ENCODE measurements around the gene MARK3.

MARK3 gene

DNA sequence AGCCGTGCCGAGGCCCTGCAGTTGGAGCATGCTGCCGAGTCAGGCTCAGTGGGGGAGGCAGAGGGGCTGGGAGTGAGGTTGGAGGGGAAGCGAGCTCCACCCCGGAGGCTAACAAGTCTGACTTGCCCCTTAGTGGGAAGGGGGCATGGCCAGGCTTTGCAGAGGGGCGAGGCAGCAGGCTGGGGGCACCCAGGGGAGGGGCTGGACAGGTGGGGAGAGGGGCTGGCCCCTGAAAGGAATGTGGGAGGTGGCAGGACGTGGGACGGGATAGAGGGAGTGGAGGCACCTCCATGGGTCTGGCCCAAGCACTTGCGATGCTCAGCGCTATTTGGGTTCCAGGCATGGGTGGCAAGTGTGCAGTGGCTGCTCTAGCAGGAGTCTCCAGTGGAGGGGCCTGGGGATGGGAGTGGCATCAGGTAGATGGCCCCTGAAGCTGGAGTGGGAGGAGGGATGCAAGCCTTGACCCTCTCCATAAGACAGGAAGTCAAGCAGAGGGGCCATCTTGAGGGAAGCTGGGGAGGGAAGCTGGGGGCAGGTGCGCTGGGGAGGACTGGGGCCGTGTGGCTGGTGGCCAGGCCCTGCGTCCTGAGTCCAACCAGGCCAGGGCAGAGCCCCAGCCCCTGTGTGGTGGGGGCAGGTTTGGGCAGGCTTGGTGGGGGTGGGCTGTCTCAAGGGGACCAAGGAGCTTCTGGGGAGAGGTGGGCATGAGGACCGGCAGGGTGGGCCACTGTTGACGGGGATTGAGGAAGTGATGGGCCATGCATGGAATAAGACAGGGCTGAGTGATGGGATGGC lies 146.4 kb downstream of the MARK3 start:
- Histone ChIP-seq H3K9ac (ENCODE audit: low read length) (no peak overlapping the region), H3K27me3 (ENCODE audit: control insufficient read depth, insufficient read depth, low read length) (no peaks in the 10 kb centered on the region), H3K4me3 (ENCODE audit: low read length) (no peak overlapping the region), H3K9me3 (ENCODE audit: control insufficient read depth, low read length) (no peaks in the 10 kb centered on the region), H3K36me3 (ENCODE audit: control insufficient read depth, insufficient read depth, low read length) (no peaks in the 10 kb centered on the region), H3K4me1 (ENCODE audit: control insufficient read depth, insufficient read depth, low read length) (peaks cover 21% of the 10 kb centered on the region)

DNA sequence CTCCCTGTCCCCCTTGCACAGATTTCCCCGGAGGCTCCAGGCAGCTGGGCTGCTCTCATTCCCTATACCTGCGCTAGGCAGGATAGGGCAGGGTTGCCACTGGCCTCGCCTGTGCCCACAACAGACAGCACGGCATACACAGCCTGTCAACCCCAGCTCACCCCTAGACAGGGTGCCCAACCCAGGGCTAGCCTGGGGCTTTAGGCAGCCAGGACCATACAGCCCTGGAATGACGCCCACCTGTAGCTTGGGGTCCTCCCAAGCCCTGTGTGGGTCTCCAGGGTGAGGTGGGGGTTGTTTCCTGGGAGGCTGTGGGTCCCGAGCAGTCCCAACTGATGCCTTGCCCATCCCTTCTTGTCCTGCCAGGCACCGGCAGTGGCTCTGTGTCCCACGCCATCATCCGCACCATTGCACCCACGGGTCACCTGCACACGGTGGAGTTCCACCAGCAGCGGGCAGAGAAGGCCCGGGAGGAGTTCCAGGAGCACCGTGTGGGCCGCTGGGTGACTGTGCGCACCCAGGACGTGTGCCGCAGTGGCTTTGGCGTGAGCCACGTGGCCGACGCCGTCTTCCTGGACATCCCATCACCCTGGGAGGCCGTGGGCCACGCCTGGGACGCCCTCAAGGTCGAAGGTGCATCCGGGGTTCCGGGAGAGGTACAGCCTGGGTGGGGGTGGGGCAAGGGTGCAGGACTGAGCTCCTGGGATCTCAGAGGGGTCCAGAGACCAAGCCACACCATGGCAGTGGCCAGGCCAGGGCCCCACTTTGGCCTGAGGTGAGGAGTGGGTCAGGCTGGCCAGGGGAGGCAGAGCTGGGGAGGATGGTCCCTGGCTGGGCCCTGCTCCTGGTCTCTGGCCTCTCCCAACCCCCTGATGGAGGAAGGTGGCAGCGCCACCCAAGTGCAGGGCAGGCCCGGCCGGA lies 147.3 kb downstream of the MARK3 start:
- no peaks in the 10 kb centered on the region for H3K36me3 ChIP-seq (ENCODE audit: control insufficient read depth, insufficient read depth, low read length)
- H3K4me3 ChIP-seq (ENCODE audit: low read length): no peak overlapping the region
- H3K9ac ChIP-seq (ENCODE audit: low read length): no peak overlapping the region
- no peaks in the 10 kb centered on the region for H3K9me3 ChIP-seq (ENCODE audit: control insufficient read depth, low read length)
- H3K27me3 ChIP-seq (ENCODE audit: control insufficient read depth, insufficient read depth, low read length): no peaks in the 10 kb centered on the region
- H3K4me1 ChIP-seq (ENCODE audit: control insufficient read depth, insufficient read depth, low read length): peaks cover 21% of the 10 kb centered on the region

DNA sequence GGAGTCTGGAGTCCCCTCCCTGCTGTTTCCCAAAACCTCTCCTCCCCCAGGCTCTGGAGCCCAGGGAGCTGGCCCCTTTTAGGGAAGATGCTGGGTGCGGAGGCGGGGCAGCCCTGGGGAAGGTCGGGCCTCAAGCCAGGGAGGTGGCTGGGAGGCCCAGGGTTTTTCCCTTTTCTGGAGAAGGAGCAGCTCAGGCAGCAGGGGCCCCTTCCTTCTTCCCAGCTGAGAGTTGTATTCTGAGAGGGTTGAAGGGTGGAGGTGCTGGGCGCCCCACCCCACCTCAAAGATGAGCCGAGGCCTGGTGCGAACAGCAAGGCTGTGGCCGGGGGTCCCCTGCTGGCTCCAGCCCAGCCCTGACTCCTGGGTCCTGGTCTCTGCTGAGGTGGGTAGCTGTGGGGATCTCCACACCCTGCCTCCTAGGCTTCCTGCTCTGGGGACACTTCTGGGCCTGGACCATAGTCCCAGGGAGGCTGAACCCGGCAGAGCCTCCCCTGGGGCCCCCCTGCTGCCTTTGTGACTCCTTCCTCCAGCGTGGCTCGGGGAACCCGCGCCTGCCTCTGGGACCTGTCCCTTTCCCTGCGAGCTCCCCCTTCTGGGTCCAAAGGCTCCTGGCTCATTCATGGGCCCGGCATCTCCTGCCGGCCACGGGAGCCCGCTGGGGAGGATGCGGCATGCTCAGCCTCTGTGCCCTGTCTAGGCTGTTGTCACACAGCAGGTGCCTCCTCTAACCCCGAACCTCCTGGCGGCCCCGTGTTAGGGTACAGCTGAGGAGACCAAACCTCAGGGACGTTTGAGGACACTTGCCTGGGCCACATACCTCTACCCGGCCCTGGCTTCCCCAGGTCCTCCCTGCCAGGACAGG lies 148.2 kb downstream of the MARK3 start:
- Histone ChIP-seq H3K27me3 (ENCODE audit: control insufficient read depth, insufficient read depth, low read length) (peaks cover 4% of the 10 kb centered on the region), H3K4me3 (ENCODE audit: low read length) (no peak overlapping the region), H3K36me3 (ENCODE audit: control insufficient read depth, insufficient read depth, low read length) (no peaks in the 10 kb centered on the region), H3K9ac (ENCODE audit: low read length) (no peak overlapping the region), H3K9me3 (ENCODE audit: control insufficient read depth, low read length) (no peaks in the 10 kb centered on the region), H3K4me1 (ENCODE audit: control insufficient read depth, insufficient read depth, low read length) (peaks cover 20% of the 10 kb centered on the region)

DNA sequence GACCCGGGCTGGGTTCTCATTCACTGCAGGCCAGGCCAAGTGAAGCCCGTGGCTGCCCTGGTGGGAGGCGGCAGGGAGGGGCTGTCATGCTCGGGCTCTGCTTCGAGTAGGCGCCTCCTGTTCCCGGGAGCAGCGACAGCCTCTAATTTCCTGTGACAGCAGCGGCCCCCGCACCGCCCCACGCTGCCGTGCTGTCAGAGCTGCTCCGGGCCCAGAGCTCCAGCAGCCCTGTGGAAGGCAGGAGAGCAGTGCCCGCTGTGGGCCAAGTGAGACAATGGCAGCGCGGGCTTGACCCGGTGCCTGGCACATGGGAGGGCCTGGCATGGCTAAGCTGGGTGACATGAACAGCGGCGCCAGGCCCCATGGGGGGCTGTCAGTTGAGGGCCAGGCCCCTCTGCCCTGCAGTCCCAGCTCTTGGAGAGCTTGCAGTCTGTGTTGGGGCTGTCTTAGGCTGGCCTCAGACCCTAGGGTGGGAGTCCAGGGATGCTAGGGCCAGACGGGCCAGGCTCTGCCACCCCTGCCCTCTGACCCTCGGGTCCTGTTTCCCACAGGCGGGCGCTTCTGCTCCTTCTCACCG lies 148.9 kb downstream of the MARK3 start:
- H3K4me3 ChIP-seq (ENCODE audit: low read length): no peak overlapping the region

DNA sequence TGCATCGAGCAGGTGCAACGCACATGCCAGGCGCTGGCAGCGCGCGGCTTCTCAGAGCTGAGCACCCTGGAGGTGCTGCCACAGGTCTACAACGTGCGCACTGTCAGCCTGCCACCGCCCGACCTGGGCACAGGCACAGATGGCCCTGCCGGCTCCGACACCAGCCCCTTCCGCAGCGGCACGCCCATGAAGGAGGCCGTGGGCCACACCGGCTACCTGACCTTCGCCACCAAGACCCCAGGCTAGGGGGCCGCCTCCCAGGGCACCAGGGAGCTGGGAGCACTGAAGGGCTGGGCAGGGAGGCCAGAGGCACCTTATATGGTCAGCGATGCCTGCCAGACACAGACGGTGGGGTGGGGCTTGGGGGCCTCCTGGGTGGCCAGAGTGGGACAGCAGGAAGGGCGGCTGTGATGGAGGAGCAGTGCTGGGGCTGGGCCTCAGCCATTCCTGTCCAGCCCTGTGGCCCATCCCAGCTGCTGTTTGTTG lies 149.4 kb downstream of the MARK3 start:
- Histone ChIP-seq H3K27me3 (ENCODE audit: control insufficient read depth, insufficient read depth, low read length) (peaks cover 16% of the 10 kb centered on the region), H3K4me1 (ENCODE audit: control insufficient read depth, insufficient read depth, low read length) (peaks cover 29% of the 10 kb centered on the region), H3K4me3 (ENCODE audit: low read length) (no peak overlapping the region), H3K36me3 (ENCODE audit: control insufficient read depth, insufficient read depth, low read length) (no peaks in the 10 kb centered on the region), H3K9me3 (ENCODE audit: control insufficient read depth, low read length) (no peaks in the 10 kb centered on the region), H3K9ac (ENCODE audit: low read length) (no peak overlapping the region)

More for the DNA sequence above, 148.9 kb downstream of the MARK3 start:
- H3K9ac ChIP-seq (ENCODE audit: low read length): no peak overlapping the region
- H3K9me3 ChIP-seq (ENCODE audit: control insufficient read depth, low read length): no peaks in the 10 kb centered on the region
- peaks cover 24% of the 10 kb centered on the region for H3K4me1 ChIP-seq (ENCODE audit: control insufficient read depth, insufficient read depth, low read length)
- peaks cover 11% of the 10 kb centered on the region for H3K27me3 ChIP-seq (ENCODE audit: control insufficient read depth, insufficient read depth, low read length)
- no peaks in the 10 kb centered on the region for H3K36me3 ChIP-seq (ENCODE audit: control insufficient read depth, insufficient read depth, low read length)

DNA sequence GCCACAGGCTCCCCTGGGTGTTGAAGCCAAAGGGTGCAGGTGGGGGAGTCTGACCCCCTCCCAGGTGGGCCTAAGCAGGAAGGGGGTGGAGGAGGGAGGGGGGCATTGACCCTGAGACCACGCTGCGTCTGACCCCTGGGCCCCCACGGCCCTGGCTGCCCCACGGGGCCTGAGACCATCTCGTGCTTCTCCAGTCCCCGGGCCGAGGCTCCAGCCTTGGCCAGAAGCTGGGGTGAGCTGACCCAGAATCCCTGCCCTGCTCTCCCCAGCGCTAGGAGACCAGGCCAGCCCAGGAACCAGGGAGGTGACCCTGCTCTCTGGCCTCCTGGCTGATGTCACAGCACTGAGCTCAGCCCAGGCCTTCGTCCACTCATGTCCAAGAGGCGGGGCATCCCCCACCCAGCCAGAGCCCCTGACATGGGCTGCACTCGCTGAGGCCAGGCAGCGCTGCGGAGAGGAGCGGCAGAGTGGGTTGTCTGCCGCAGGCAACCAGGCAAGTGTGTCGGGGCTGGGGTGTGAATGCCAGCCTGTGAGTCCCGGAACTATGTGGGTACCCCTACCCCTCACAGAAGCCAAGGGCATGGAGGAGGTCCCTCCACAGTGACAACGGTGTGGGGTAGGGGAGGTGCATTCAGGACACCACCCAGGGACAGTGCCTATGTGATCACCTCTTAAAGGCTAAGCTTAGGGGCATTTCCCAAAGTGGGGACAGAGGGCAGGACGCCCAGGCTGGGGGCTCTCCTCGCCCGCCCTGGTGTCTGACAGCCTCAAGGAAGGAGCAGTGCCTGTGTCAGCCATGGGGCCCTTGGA lies 150.1 kb downstream of the MARK3 start:
- H3K9ac ChIP-seq (ENCODE audit: low read length): no peak overlapping the region
- H3K9me3 ChIP-seq (ENCODE audit: control insufficient read depth, low read length): no peaks in the 10 kb centered on the region
- H3K4me3 ChIP-seq (ENCODE audit: low read length): no peak overlapping the region
- H3K36me3 ChIP-seq (ENCODE audit: control insufficient read depth, insufficient read depth, low read length): no peaks in the 10 kb centered on the region
- H3K4me1 ChIP-seq (ENCODE audit: control insufficient read depth, insufficient read depth, low read length): peaks cover 27% of the 10 kb centered on the region
- peaks cover 16% of the 10 kb centered on the region for H3K27me3 ChIP-seq (ENCODE audit: control insufficient read depth, insufficient read depth, low read length)

DNA sequence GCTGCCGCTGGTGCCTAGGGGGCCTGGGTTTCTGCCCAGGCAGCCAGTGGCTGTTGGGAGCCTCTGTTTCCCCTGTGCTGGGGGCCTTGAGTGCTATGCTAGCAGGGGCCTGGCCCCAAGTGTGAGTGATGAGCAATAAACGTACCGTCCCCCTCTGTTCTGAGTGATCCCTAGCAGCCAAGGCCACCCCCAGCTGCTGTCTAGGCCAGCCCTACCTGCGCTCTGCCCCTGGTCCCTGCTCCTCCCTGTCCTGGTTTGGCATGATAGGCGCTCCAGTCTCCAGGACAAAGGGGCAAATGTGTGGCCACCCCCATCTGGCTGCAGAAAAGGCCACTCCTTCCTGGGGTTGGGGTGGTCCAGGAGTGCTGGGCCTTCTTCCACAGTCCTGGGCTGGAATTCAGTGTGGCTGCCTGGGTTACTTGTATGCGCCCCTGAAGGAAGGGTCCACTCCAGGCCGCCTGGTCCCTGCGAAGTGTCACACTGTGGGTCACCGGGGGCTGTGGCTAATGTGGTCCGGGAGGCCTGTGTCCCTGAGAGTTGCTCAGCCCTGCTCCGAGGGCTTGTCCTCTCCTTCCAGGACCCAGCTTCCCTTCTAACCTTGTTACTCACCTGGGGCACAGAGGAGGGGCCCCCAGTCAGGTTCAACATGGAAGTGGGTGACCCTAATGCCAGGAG lies 150.8 kb downstream of the MARK3 start:
- H3K27me3 ChIP-seq (ENCODE audit: control insufficient read depth, insufficient read depth, low read length): peaks cover 16% of the 10 kb centered on the region
- peaks cover 33% of the 10 kb centered on the region for H3K4me1 ChIP-seq (ENCODE audit: control insufficient read depth, insufficient read depth, low read length)
- no peak overlapping the region for H3K4me3 ChIP-seq (ENCODE audit: low read length)
- H3K9ac ChIP-seq (ENCODE audit: low read length): no peak overlapping the region
- H3K36me3 ChIP-seq (ENCODE audit: control insufficient read depth, insufficient read depth, low read length): no peaks in the 10 kb centered on the region
- H3K9me3 ChIP-seq (ENCODE audit: control insufficient read depth, low read length): no peaks in the 10 kb centered on the region

DNA sequence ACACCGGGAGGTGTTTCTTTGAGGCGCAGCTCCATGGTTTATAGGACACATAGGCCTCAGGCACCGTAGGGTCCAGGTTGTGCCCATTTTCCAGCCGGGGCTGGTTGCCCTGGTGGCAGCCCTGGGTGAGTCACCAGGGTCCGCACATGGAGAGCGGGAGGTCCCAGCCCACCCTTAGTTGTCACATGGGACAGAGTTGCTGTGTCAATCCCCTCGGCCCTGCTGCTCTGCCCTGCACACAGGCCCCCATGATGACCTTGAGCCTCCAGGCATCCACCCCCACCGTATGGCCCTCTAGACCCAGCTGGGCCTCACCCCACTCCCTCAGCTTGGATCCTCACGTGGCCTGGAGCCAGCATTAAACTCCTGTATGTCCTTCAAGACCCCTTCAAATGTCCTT lies 151.5 kb downstream of the MARK3 start:
- Histone ChIP-seq H3K4me3 (ENCODE audit: low read length) (no peak overlapping the region), H3K9me3 (ENCODE audit: control insufficient read depth, low read length) (no peaks in the 10 kb centered on the region), H3K27me3 (ENCODE audit: control insufficient read depth, insufficient read depth, low read length) (peaks cover 16% of the 10 kb centered on the region), H3K9ac (ENCODE audit: low read length) (no peak overlapping the region), H3K36me3 (ENCODE audit: control insufficient read depth, insufficient read depth, low read length) (no peaks in the 10 kb centered on the region), H3K4me1 (ENCODE audit: control insufficient read depth, insufficient read depth, low read length) (peaks cover 39% of the 10 kb centered on the region)

DNA sequence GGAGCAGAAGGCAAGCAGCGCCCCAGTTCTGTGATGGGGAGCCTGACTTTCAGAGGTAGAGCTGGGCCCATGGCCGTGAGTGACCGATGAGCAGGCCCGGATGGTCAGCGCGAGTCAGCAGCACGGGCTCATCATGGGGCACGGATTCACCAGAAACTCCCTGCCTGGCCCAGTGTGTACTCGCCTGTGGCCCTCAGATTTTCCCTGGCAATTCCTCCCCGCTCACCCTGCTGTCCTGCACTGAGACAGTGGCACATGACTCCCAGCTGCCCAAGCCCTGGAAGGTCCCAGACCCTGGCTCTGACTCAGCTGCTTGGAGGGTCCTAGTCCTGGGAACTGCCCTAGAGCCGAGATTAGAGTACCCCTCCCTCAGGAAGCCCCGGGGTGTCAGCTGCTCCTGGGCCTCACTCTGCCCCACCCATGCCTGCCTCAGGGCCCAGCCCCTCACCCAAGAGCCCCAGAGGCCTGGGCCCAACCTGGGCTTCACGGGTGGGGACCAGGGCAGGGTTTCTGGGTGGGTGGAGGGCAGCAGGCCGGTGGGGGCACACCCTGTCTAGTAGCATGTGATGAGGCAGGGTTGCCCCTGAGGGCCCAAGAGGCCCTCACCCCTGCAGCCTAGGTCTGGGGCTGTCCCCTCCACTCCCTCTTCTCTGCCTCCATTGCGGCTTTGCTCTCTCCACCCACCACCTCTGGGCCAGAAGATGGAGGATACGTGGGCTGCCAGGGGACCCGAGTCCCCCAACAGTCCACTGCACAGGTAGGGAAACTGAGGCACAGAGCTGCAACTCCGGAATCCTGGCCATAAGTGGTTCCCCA lies 152.2 kb downstream of the MARK3 start:
- Histone ChIP-seq H3K4me1 (ENCODE audit: control insufficient read depth, insufficient read depth, low read length) (peaks cover 46% of the 10 kb centered on the region), H3K9ac (ENCODE audit: low read length) (no peak overlapping the region), H3K27me3 (ENCODE audit: control insufficient read depth, insufficient read depth, low read length) (peaks cover 16% of the 10 kb centered on the region), H3K9me3 (ENCODE audit: control insufficient read depth, low read length) (no peaks in the 10 kb centered on the region), H3K36me3 (ENCODE audit: control insufficient read depth, insufficient read depth, low read length) (no peaks in the 10 kb centered on the region), H3K4me3 (ENCODE audit: low read length) (no peak overlapping the region)
